Endothelial cell of umbilical vein (primary cell): ENCODE results near the gene RLN1. TPM values are rescaled to one million over a fixed set of nuclear protein-coding genes. Genes with fewer than 3 reads are reported as not detected.

Source experiments
- BruUV-seq: library from RNA; stranded (reverse); fragments of 400-500 nt; replicated peaks from 2 replicates; lab custom pipeline; 2021; lab: Mats Ljungman, UMichigan
- CTCF ChIA-PET: fragments of 300-600, 350-600 bp; sonication (Branson Sonifier 250); formaldehyde crosslinking; loops from one replicate; lab custom pipeline; 2021; ENCODE audit warnings: antibody characterized with exemption, inconsistent platforms; lab: Charles Lee
- POLR2A ChIA-PET: fragments of 300-600, 350-600 bp; sonication (Branson Sonifier 250); formaldehyde crosslinking; loops from one replicate; lab custom pipeline; 2021; ENCODE audit warnings: antibody characterized with exemption, inconsistent platforms; lab: Charles Lee
- DNase-seq: peaks from one replicate; pipeline ENCODE4 v3.0.0-alpha.2; 2011; ENCODE audit warnings: low read depth, low spot score
- FAIRE-seq: peaks from 2 replicates; lab custom pipeline; 2011; peaks lifted over from hg19 to GRCh38; lab: Jason Lieb, UNC
- H2AFZ ChIP-seq: 2 replicates; pipeline ENCODE4 v1.6.0; 2012; ENCODE audit warnings: low read depth, low read length, control low read depth, inconsistent platforms
- H3K27ac ChIP-seq: 2 replicates; pipeline ENCODE4 v1.5.1; 2011; ENCODE audit warnings: low read depth, mild to moderate bottlenecking, control low read depth, low read length, moderate library complexity; ENCODE audit not compliant: insufficient read depth
- H3K27me3 ChIP-seq, 2 experiments: 2 replicates each; pipeline versions ENCODE4 v1.6.0 to v1.6.1; 2011; ENCODE audit warnings: low read length in 2 of 2, mixed read lengths in 1 of 2; ENCODE audit not compliant: control insufficient read depth in 2 of 2, insufficient read depth in 2 of 2
- H3K36me3 ChIP-seq, 2 experiments: 2 replicates in 1 of 2; 3 replicates in 1 of 2; pipeline ENCODE4 v1.5.1; 2011; ENCODE audit warnings: low read length in 2 of 2, mild to moderate bottlenecking in 1 of 2, moderate library complexity in 1 of 2; ENCODE audit not compliant: control insufficient read depth in 2 of 2, insufficient read depth in 2 of 2; ENCODE audit errors: extremely low read depth in 1 of 2
- H3K4me1 ChIP-seq: 3 replicates; pipeline ENCODE4 v1.5.1; 2011; ENCODE audit warnings: mild to moderate bottlenecking, low read length; ENCODE audit not compliant: control insufficient read depth, insufficient read depth; ENCODE audit errors: extremely low read depth
- H3K4me2 ChIP-seq: 2 replicates; pipeline ENCODE4 v1.6.1; 2011; ENCODE audit warnings: low read length, control low read depth, mixed read lengths; ENCODE audit not compliant: insufficient read depth
- H3K4me3 ChIP-seq, 3 experiments: fragments of 200-600 bp in 1 of 3; sonication (generic), shearing (Covaris generic) in 1 of 3; replicated peaks in 1 of 3; 2 replicates each; pipeline ENCODE4 v1.5.1; 2011 to 2016; ENCODE audit warnings: control low read depth in 3 of 3, low read length in 3 of 3, mild to moderate bottlenecking in 2 of 3, inconsistent platforms in 1 of 3, low read depth in 1 of 3, moderate library complexity in 1 of 3; ENCODE audit not compliant: insufficient read depth in 1 of 3
- H3K79me2 ChIP-seq: 2 replicates; pipeline ENCODE4 v1.6.0; 2012; ENCODE audit warnings: low read length, inconsistent platforms; ENCODE audit not compliant: control insufficient read depth, insufficient read depth
- H3K9ac ChIP-seq: replicated peaks from 2 replicates; pipeline ENCODE3; 2011; ENCODE audit warnings: low read length, control low read depth; ENCODE audit not compliant: insufficient read depth; ENCODE audit errors: extremely low read depth
- H3K9me1 ChIP-seq: replicated peaks from 3 replicates; pipeline ENCODE4 v1.6.0; 2011; ENCODE audit warnings: mild to moderate bottlenecking, low read length; ENCODE audit not compliant: control insufficient read depth, insufficient read depth; ENCODE audit errors: extremely low read depth
- H3K9me3 ChIP-seq: replicated peaks from 2 replicates; pipeline ENCODE4 v1.5.1; 2012; ENCODE audit warnings: low read length, inconsistent platforms; ENCODE audit not compliant: control insufficient read depth, insufficient read depth
- H4K20me1 ChIP-seq: replicated peaks from 2 replicates; pipeline ENCODE3; 2011; ENCODE audit warnings: mild to moderate bottlenecking, low read length; ENCODE audit not compliant: control insufficient read depth, insufficient read depth; ENCODE audit errors: extremely low read depth
- CTCF ChIP-seq, 2 donors: IDR thresholded peaks; 1 replicate in 1 of 2; 2 replicates in 1 of 2; pipeline ENCODE4 v1.5.1; 2011; ENCODE audit warnings: low read length in 2 of 2, mild to moderate bottlenecking in 2 of 2, moderate library complexity in 2 of 2, control low read depth in 1 of 2, inconsistent platforms in 1 of 2, low read depth in 1 of 2; ENCODE audit not compliant: insufficient read depth in 1 of 2; ENCODE audit errors: extremely low read depth in 1 of 2
- EZH2 ChIP-seq: IDR thresholded peaks from 2 replicates; pipeline ENCODE4 v1.6.1; 2012; ENCODE audit warnings: borderline replicate concordance, low read depth, mild to moderate bottlenecking, moderate library complexity, low read length, inconsistent platforms; ENCODE audit not compliant: severe bottlenecking
- GATA2 ChIP-seq: IDR thresholded peaks from 2 replicates; pipeline ENCODE4 v1.7.0; 2011; ENCODE audit warnings: low read depth, mild to moderate bottlenecking, moderate library complexity, mixed read lengths, low read length; ENCODE audit not compliant: insufficient read length, insufficient read depth
- MYC ChIP-seq: IDR thresholded peaks from one replicate; pipeline ENCODE4 v1.6.1; 2011; ENCODE audit warnings: mild to moderate bottlenecking, low read depth, low read length
- dilution Hi-C: fragments of 300-500 bp; cut with MboI; formaldehyde crosslinking; loops from one replicate; pipeline ENCODE4 v1.15.0; 2019; ENCODE audit warnings: low sequenced_read_pairs; ENCODE audit not compliant: extremely low pct_ligation_motif_present
- intact Hi-C: fragments of 100-400 bp; cut with micrococcal nuclease; formaldehyde crosslinking; loops from one replicate; pipeline ENCODE4 v1.10.0; 2022
- polyA plus RNA-seq, 4 experiments: library from polyadenylated mRNA; depleted of rRNA in 3 of 4; stranded (reverse) in 3 of 4; unstranded in 1 of 4; fragments of >200 nt; gene quantifications; 2 replicates each; pipeline versions ENCODE4 v1.2.1 to v1.2.3, GENCODE V29; 2011 to 2012; ENCODE audit warnings: missing spikeins in 1 of 4
- total RNA-seq: library from RNA; stranded (reverse); gene quantifications from 2 replicates; pipeline ENCODE4 v1.2.3, GENCODE V29; 2021
- TF ChIP-seq, protein P1 (sequence below): IDR thresholded peaks from 2 replicates; pipeline ENCODE4 v1.6.1; 2011; ENCODE audit not compliant: insufficient read depth, insufficient read length

The RLN1 gene
- total and polyA plus RNA-seq, 2 donors (not counting 3 experiments of a cell fraction or from before 2014, with no cell fraction given) = not detected

DNA sequence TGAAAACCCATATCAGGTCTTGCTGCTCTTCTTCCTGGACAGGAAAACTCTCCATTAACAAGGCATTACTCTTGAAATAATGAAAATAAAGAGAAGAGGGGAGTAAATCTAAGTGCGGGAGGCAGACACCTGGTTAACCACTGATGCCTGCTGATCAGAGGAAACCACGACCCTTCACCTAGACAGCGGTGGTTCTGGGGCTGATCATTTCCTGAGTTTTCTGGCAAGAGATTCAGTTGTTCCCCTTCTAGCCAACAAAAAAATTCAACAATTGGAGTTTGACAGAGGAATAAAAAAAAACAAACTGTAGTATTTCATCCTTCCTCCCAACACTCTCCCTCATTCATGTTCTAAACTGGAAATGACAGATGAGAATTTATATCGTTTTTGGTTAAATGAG lies 38.1 kb downstream of the RLN1 start:
- H3K27me3 ChIP-seq = no peaks in the 10 kb centered on the region
- no peaks in the 10 kb centered on the region for H3K4me1 ChIP-seq
- DNase-seq (no peak), FAIRE-seq (no peak)
- no peaks in the 10 kb centered on the region for H3K9me1 ChIP-seq
- no peak overlapping the region for H3K27ac ChIP-seq
- dilution Hi-C loops = no loop called here
- TF ChIP-seq CTCF (IDR thresholded peaks at IDR 0.05; ENCODE audit: extremely low read depth in 1 of 2, insufficient read depth in 1 of 2, low read depth in 1 of 2, low read length in 2 of 2) (no peak), MYC (no peak), GATA2 (no peak), EZH2 (no peak)
- H3K4me2 ChIP-seq = no peak overlapping the region
- H3K4me3 ChIP-seq = no peak overlapping the region
- no TSS peak for BruUV-seq
- POLR2A ChIA-PET = no interaction called here
- H3K9me3 ChIP-seq = no peaks in the 10 kb centered on the region
- no peaks in the 10 kb centered on the region for H3K36me3 ChIP-seq
- H3K79me2 ChIP-seq = no peaks in the 10 kb centered on the region
- H2AFZ ChIP-seq = no peak overlapping the region
- no peak overlapping the region for H3K9ac ChIP-seq
- CTCF ChIA-PET = no interaction called here
- intact Hi-C loops = no loop called here
- H4K20me1 ChIP-seq = no peaks in the 10 kb centered on the region

DNA sequence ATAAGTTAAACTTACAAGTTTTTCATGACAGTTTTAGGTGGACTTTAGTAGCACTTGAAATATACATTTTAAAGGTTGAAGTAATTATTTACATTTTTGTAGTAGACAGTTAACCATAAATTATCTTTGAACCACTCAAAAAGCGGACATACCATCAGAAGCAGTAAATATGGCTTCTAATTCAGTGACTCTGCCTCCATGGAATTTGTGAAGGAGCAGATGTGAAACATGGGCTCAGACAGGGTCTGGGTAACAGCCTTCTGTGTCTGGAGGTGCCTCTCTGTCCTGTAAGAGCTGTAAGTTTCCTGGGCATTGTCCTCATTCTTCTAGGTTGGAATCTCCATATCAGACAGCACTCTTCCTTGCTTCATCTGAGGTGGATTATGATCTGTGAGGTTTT lies 47.5 kb downstream of the RLN1 start:
- no peak overlapping the region for H3K4me3 ChIP-seq
- no peak overlapping the region for H3K9ac ChIP-seq
- H3K4me2 ChIP-seq = no peak overlapping the region
- DNase-seq (no peak), FAIRE-seq (no peak)
- no peaks in the 10 kb centered on the region for H3K9me1 ChIP-seq
- ChIA-PET POLR2A (no interaction called here), CTCF (no interaction called here)
- H3K79me2 ChIP-seq = no peaks in the 10 kb centered on the region
- dilution Hi-C loops = no loop called here
- TF ChIP-seq EZH2 = no peak
- TF ChIP-seq, protein P1, sequence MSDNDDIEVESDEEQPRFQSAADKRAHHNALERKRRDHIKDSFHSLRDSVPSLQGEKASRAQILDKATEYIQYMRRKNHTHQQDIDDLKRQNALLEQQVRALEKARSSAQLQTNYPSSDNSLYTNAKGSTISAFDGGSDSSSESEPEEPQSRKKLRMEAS = no peak
- H3K27ac ChIP-seq = no peak overlapping the region
- H3K36me3 ChIP-seq = no peaks in the 10 kb centered on the region
- H3K27me3 ChIP-seq = peaks cover 2 to 3% of the 10 kb centered on the region in 2 experiments
- intact Hi-C loops = no loop called here
- H4K20me1 ChIP-seq = no peaks in the 10 kb centered on the region
- no peaks in the 10 kb centered on the region for H3K4me1 ChIP-seq
- H3K9me3 ChIP-seq = no peaks in the 10 kb centered on the region
- no peak overlapping the region for H2AFZ ChIP-seq
- BruUV-seq = no TSS peak
